HUDEP-2 (cell line): ENCODE measurements around the gene STX8.

ENCODE experiments used
- DNase-seq, 76 experiments: peaks; one replicate each; lab custom pipeline; 2025; ENCODE audit not compliant: unreplicated experiment in 76 of 76; lab: John Stamatoyannopoulos, UW

The STX8 gene

GRCh38 chr17:9219631-9220397 lies 355.8 kb downstream of the STX8 start:
- DNase-seq = no peak

- DNase-seq = no peak
These were observed 356.7 kb downstream of the STX8 start for GRCh38 chr17:9218911-9219310.

GRCh38 chr17:9218064-9218635 lies 357.5 kb downstream of the STX8 start:
- no peak for DNase-seq

- no peak for DNase-seq
These were observed 358.2 kb downstream of the STX8 start for GRCh38 chr17:9217151-9218056.

- no peak for DNase-seq
These were observed 360.2 kb downstream of the STX8 start for GRCh38 chr17:9215465-9215864.

- DNase-seq = no peak
These were observed 362.3 kb downstream of the STX8 start for GRCh38 chr17:9213303-9213640.

GRCh38 chr17:9212376-9213302 lies 363.0 kb downstream of the STX8 start:
- DNase-seq = no peak

- DNase-seq = no peak
These were observed 364.4 kb downstream of the STX8 start for GRCh38 chr17:9211133-9211765.

- DNase-seq = no peak
These were observed 365.7 kb downstream of the STX8 start for GRCh38 chr17:9209781-9210370.

- DNase-seq = no peak
These were observed 366.3 kb downstream of the STX8 start for GRCh38 chr17:9209347-9209746.

- DNase-seq = no peak
These were observed 367.1 kb downstream of the STX8 start for GRCh38 chr17:9208381-9209105.

- no peak for DNase-seq
These were observed 368.8 kb downstream of the STX8 start for GRCh38 chr17:9206741-9207332.

GRCh38 chr17:9206410-9206703 lies 369.3 kb downstream of the STX8 start:
- DNase-seq = no peak

GRCh38 chr17:9205520-9206409 lies 369.9 kb downstream of the STX8 start:
- no peak for DNase-seq

GRCh38 chr17:9204637-9205329 lies 370.8 kb downstream of the STX8 start:
- no peak for DNase-seq

GRCh38 chr17:9203771-9204425 lies 371.7 kb downstream of the STX8 start:
- DNase-seq = peak in 2 of 76 experiments; percentile 3 to 7

GRCh38 chr17:9202532-9202931 lies 373.1 kb downstream of the STX8 start:
- DNase-seq = no peak
